Left kidney (tissue), 2 donors: ENCODE data around the gene UPF1. TPM values are rescaled to one million over a fixed set of nuclear protein-coding genes. Genes with fewer than 3 reads are reported as not detected.

ENCODE experiments used
- DNase-seq: peaks from one replicate; pipeline ENCODE4 v3.0.0-alpha.2; 2013
- polyA plus RNA-seq: library from polyadenylated mRNA; unstranded; fragments of 120-200 nt; gene quantifications from one replicate; pipeline ENCODE4 v1.2.1, GENCODE V29; 2013; ENCODE audit not compliant: insufficient read length

Gene UPF1
- polyA plus RNA-seq, 1 donor = 49.1 TPM

- DNase-seq = no peak
These were observed 7.9 kb downstream of the UPF1 start for GRCh38 chr19:18839465-18840287.

DNA sequence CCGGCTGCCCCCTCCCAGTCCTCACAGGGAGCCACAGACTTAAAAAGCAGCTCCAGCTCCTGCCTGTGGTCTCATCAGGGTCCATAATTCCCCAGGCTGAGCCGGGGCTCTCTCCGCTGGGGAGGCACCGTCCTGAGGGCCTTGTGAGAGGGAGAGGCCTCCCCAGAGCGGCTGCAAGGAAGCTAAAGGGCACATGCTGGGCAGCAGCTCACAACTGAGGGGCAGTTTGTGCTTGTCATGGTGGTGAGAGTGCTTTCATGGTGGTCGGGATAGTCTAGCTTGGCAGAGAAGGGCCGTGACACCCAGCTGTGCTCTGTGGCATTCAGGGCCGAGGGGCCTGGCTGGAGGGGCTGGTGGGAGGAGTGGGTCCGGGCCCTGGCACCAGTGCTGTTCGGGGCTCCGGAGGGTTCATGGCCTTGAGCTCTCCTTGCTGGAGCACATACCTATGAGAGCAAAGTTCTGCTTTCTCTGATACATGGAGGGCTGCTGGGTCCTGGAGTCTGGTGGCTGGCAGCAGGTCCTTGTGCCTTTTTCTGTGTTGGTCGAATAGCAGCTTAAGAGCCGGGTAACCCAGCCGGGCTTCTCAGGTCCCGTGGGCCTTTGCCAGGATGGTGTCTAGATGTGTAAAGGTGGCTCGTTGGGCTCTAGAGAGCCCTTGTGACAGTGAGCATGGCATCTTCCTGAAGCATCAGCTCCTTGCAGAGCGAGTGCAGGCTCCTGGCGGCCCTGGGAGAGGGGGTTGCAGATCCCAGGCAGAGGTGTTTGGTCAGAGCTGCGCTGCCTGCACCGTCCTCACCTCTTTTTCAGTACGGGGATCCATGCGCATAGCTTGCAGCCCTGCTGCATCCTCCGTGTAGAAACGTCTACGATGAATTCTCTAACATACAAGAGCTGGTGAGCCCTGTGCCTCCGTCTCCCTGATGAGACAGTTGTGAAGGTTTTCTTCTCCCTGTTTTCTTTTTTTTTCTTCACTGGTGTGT is 8.8 kb downstream of the UPF1 start:
- DNase-seq = no peak

- no peak for DNase-seq
These were observed 9.6 kb downstream of the UPF1 start for GRCh38 chr19:18841400-18841799.

DNA sequence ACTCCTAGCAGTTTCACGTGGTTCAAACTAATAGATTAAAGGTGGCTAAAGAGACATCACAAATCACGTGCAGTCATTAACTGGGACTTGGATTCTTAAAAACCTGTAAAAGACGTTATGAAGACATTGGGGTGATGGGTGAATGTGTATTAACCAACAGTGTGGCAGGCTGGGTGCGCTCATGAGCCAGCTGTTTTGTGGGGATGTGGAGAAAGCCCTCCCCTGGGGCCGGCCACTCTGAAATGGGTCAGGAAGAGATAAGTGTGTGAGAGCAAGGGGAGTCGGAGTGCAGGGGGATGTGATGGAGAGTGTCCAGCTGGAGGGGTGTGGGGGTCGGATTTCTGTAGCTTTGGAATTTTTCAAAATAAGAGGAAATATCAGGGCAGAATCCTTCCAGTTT is 10.4 kb downstream of the UPF1 start:
- no peak for DNase-seq

GRCh38 chr19:18843960-18844359 is 12.2 kb downstream of the UPF1 start:
- no peak for DNase-seq

GRCh38 chr19:18844806-18845329 is 13.1 kb downstream of the UPF1 start:
- no peak for DNase-seq

DNA sequence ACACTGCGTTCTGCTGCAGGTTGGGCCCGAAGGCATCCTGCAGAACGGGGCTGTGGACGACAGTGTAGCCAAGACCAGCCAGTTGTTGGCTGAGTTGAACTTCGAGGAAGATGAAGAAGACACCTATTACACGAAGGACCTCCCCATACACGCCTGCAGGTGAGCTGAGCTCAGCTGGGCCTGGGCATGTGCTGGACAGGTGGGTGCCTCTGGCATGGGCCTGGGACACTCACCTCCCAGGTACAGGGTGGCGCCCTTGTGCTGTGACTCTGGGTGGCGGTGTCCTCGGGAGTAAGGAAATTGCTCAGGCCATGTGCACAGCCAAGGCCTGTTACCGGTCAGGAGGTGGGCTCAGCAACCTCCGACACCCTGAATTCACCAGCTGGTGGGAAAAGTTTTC is 14.2 kb downstream of the UPF1 start:
- no peak for DNase-seq

DNA sequence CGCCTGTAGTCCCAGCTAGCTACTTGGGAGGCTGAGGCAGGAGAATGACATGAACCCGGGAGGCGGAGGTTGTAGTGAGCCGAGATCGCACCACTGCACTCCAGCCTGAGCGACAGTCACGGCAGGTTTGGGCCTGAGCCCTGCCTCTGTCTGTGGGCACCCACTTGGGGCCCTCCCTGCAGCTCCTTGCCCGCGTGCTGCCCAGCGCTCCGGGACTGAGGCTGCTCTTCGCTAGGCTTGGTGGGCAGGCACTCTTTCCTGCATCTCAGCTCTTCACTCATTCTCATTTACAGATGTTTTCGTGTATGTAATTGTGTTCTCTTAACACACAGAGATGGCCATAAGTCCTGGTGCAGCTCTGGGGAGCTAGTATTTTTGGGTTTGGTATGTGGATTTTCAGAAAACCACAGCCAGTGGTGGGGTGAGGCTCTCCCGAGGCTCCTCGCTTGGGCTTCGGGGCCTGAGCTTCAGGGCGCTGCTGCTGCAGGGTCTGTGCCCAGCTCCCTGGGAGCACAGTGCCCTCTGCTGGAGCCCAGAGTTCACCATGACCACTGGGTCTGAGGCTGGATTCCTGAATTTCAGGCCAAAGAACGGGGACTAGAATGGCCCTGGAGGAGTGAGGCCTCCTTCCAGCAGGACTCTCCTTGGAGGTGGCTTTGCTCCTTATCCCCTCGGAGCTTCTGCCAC is 15.2 kb downstream of the UPF1 start:
- no peak for DNase-seq

GRCh38 chr19:18847549-18848463 is 16.0 kb downstream of the UPF1 start:
- DNase-seq = no peak

DNA sequence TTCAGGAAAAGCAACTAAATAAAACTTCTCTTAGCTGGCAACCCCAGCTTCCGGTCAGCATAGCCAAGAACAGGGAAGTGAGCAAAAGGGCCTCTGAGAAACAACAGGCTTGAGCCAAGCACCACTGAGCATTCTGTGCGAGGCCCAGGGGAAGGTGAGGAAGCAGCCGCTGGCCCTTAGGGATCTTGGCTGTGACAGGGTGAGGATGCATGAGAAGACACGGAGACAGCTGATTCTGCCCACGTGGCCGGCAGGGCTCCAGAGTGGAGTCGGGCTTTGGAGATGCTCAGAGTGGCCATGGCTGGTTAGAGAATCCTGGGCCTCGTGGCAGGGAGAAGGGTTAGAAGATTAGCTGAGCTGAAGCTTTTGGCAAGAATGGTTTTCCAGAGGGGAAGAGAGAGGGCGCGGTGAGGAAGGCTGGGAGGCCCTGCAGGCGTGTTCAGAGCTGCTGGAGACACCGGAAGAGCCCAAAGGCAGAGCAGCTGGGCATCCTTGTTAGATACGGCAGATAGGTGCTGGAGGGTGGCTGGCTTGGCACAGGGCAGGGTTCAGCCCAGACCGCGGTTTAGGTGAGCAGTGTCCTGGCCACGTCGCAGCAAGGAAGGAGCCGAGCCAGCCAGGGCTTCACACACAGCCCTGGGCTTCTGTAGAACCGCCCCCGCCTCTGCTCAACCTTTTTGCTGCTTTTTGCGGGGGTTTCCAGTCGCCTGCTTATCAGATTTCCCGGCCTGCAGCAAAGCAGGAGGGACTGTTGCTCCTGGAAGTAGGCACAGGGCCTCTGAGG is 17.3 kb downstream of the UPF1 start:
- no peak for DNase-seq

DNA sequence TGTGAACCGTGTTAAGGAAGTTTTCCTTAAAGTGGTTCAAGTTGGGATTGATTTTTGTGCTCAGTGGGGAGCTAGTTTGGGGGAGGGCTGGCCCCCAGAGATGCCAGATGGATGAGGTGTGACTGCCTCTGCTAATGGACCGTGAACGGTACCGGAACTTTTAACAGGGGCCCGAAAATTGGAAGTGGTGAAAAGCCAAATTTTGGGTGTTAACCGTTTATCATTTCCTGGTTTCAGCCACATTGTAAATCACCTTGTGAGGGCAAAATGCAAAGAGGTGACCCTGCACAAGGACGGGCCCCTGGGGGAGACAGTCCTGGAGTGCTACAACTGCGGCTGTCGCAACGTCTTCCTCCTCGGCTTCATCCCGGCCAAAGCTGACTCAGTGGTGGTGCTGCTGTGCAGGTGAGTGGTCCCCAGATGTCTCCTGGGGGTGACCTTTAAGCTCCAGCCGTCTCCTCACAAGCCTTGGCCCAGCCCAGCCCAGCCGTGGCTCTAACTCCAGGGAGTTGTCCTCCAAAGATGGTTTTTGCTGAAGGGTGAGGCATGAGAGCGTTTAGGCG is 18.2 kb downstream of the UPF1 start:
- DNase-seq = no peak

DNA sequence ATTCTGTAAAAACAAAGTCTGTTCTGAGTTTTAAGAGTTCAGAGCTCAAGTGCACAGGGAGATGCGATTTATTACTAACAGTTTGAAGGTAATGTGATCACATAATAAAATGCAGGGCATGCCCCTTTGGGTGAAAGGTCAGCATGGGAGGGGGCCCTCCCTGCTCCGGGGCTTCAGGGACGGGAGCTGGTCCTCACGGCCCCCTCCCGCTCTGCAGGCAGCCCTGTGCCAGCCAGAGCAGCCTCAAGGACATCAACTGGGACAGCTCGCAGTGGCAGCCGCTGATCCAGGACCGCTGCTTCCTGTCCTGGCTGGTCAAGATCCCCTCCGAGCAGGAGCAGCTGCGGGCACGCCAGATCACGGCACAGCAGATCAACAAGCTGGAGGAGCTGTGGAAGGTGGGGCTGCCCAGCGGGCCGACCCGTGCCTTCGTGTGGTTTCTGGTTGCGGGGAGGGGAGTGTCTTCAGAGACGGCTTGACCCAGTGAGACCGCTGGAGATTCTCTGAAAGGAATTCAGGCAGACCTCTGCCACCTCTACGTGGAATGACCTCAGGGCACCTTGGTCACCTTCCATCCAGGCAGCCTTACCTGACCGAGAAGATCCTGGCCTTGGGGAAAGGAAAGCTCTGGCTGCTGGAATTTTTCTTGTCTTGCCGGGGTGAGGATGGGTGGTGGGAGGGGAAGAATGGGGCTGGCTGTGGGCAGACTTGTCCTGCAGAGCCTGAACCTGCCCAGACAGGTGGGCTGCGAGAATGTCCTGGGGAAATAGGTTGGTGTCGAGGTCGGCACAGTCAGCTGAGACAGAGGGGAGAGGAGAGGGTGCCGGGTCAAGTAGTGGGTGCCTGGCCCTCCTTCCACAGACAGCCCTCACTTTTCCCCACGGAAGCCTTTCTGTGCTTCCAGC is 19.0 kb downstream of the UPF1 start:
- DNase-seq = no peak

GRCh38 chr19:18851673-18852325 is 20.0 kb downstream of the UPF1 start:
- no peak for DNase-seq

DNA sequence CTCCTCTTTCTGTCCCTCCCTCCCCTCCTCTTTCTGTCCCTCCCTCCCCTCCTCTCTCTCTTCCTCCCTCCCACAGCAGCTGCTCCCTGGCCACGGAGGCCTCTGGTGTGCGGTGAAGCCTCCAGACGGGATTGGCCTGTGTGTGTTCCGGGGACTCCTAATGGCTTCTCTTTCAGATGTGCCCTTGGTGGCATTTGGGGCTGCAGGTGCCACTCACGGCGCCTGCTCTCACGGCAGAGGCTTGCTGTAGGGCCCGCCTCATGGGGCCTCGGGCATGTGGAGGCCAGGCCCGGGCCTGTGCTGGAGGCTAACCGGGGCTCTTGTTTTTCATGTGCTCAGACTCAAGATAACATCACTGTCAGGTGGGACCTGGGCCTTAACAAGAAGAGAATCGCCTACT is 20.9 kb downstream of the UPF1 start:
- DNase-seq = no peak

- DNase-seq = no peak
These were observed 22.1 kb downstream of the UPF1 start for GRCh38 chr19:18853755-18854427.

GRCh38 chr19:18854982-18855381 is 23.2 kb downstream of the UPF1 start:
- DNase-seq = no peak

GRCh38 chr19:18855647-18856384 is 24.1 kb downstream of the UPF1 start:
- DNase-seq = no peak
